AG04450 (cell line): ENCODE measurements around the gene IMP4. TPM values are rescaled to one million over a fixed set of nuclear protein-coding genes. Genes with fewer than 3 reads are reported as not detected.
A peak's percentile ranks its signal among the peaks of the same experiment; 100 is the strongest.

Source experiments
- CTCF ChIA-PET: fragments of 300-600, 350-600 bp; formaldehyde crosslinking; extraction: SDS; loops from one replicate; lab custom pipeline; 2022; ENCODE audit warnings: antibody characterized with exemption, inconsistent platforms; lab: Charles Lee
- POLR2A ChIA-PET: fragments of 350-600 bp; formaldehyde crosslinking; extraction: SDS; loops from one replicate; lab custom pipeline; 2021; ENCODE audit warnings: antibody characterized with exemption, inconsistent platforms; lab: Yijun Ruan, JAX
- DNase-seq: peaks from one replicate; pipeline ENCODE4 v3.0.0-alpha.2; 2011; ENCODE audit warnings: low read depth, low spot score
- H3K27ac ChIP-seq: one replicate; pipeline ENCODE4 v1.5.1; 2012; ENCODE audit warnings: low read depth, low read length, control low read depth
- H3K27me3 ChIP-seq: one replicate; pipeline ENCODE4 v1.6.0; 2012; ENCODE audit warnings: low read length; ENCODE audit not compliant: control insufficient read depth, insufficient read depth
- H3K4me3 ChIP-seq: 2 replicates; pipeline ENCODE4 v1.5.1; 2011; ENCODE audit warnings: mild to moderate bottlenecking, low read depth, low read length, control low read depth
- H3K9me3 ChIP-seq: 2 replicates; pipeline ENCODE4 v1.5.1; 2012; ENCODE audit warnings: low read length; ENCODE audit not compliant: control insufficient read depth, insufficient read depth
- polyA plus RNA-seq: library from polyadenylated mRNA; depleted of rRNA; stranded (reverse); fragments of >200 nt; gene quantifications from 2 replicates; pipeline ENCODE4 v1.2.3, GENCODE V29; 2011
- TF ChIP-seq, protein P1 (sequence below): IDR thresholded peaks from 2 replicates; pipeline ENCODE4 v1.5.1; 2011; ENCODE audit warnings: low read depth, low read length, control low read depth, inconsistent platforms

IMP4 gene
- polyA plus RNA-seq, 1 experiment, result 51.0 TPM

DNA sequence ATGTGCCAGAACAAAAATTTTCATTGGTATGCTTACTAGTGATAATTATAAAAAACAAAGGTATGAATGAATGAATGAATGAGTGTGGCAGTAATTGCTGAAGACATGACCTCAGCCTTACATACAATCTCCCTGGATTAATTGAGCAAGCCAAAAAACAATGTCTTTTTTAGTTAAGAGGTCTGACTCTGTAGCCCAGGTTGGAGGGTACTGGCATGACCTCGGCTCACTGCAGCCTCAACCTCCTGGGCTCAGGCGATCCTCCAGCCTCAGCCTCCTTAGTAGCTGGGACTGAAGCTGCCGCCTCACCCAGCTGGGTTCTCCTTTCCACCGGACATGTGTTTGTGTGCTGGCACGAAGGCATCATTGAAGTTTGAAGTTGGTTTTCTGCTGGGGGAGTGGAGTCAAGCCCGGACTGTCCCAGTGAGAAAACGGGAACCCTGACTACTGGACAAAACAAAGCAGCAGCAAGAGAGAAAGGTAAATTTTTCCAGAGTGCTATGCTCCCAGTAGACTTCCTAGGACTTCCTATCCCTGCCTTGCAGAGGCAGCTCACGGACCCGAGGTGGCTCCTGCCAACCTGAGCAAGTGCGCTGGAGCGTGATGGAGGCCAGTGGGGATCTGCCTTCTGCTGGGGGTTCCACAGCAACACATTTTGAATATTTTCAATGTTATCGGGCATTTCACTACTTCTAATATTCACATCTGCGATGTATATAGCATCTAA is 6.4 kb upstream of the IMP4 start:
- Histone ChIP-seq H3K9me3 (0 out of 2 replicates have a peak, but pooled peaks cover 2% of the 10 kb centered on the region), H3K27ac (peak overlapping the region; percentile 31), H3K27me3 (peaks cover 5% of the 10 kb centered on the region), H3K4me3 (no peak overlapping the region; the same call in 1 of the 2 replicates)
- POLR2A ChIA-PET, result interaction anchor here (1.0 kb wide), 2 partner anchors 8 to 37 kb away, joined by 5 read pairs; no protein-coding TSS in a partner anchor
- no peak for DNase-seq
- TF ChIP-seq, protein P1, sequence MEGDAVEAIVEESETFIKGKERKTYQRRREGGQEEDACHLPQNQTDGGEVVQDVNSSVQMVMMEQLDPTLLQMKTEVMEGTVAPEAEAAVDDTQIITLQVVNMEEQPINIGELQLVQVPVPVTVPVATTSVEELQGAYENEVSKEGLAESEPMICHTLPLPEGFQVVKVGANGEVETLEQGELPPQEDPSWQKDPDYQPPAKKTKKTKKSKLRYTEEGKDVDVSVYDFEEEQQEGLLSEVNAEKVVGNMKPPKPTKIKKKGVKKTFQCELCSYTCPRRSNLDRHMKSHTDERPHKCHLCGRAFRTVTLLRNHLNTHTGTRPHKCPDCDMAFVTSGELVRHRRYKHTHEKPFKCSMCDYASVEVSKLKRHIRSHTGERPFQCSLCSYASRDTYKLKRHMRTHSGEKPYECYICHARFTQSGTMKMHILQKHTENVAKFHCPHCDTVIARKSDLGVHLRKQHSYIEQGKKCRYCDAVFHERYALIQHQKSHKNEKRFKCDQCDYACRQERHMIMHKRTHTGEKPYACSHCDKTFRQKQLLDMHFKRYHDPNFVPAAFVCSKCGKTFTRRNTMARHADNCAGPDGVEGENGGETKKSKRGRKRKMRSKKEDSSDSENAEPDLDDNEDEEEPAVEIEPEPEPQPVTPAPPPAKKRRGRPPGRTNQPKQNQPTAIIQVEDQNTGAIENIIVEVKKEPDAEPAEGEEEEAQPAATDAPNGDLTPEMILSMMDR, result no peak
- CTCF ChIA-PET, result interaction anchor here (1.0 to 4.4 kb wide), 3 partner anchors 155 to 400 kb away, joined by 3 to 35 read pairs (median 13); partner anchors contain the start of genes MZT2B and SMPD4

GRCh38 chr2:130336877-130337734 is 5.6 kb upstream of the IMP4 start:
- TF ChIP-seq, protein P1, result no peak
- H3K4me3 ChIP-seq, result peak overlapping the region; percentile 64
- 0 out of 2 replicates have a peak, but pooled peaks cover 2% of the 10 kb centered on the region for H3K9me3 ChIP-seq
- ChIA-PET CTCF (interaction anchor here (1.0 to 2.0 kb wide), 2 partner anchors 156 to 401 kb away, joined by 3 to 13 read pairs; partner anchors contain the start of gene SMPD4), POLR2A (interaction anchor here (1.0 kb wide), 2 partner anchors 9 to 36 kb away, joined by 5 read pairs; no protein-coding TSS in a partner anchor)
- no peaks in the 10 kb centered on the region for H3K27me3 ChIP-seq
- no peak for DNase-seq
- peak overlapping the region; percentile 84 for H3K27ac ChIP-seq

DNA sequence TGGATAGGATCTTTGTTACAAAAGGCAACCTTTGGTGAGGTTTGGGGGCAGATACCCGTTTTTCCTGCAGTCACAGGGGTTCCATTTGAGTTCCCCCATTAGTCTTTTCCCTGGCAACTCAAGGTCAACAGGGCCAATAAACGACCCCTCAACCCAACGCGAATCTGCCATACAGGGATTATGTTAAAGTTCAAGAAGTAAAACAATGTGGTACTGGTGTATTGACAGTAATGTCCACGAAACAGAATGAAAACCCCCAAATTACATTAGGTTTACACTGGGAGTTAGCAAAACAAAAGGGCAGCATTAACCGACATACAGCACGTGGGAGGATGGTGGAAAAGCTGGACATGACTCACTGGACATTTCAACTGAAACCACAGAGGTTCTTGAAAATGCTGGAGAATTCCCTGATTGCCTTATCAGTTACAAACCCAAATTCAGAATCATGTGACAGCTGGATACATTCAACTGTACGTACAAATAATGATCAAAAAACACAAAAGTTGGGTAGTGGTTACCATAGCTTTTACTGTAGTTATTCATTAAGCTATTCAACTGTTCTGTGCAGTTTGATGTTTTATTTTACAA is 4.9 kb upstream of the IMP4 start:
- peak overlapping the region; percentile 64 for H3K4me3 ChIP-seq

GRCh38 chr2:130338793-130339345 is 3.8 kb upstream of the IMP4 start:
- POLR2A ChIA-PET, result no interaction called here
- Histone ChIP-seq H3K4me3 (no peak overlapping the region), H3K9me3 (peaks cover 2% of the 10 kb centered on the region; the same call in 1 of the 2 replicates), H3K27ac (peak overlapping the region; percentile 12), H3K27me3 (no peaks in the 10 kb centered on the region)
- TF ChIP-seq, protein P1, result no peak
- DNase-seq, result no peak
- CTCF ChIA-PET, result no interaction called here

More for the DNA sequence above, 4.9 kb upstream of the IMP4 start:
- Histone ChIP-seq H3K27ac (peak overlapping the region; percentile 84), H3K9me3 (0 out of 2 replicates have a peak, but pooled peaks cover 2% of the 10 kb centered on the region), H3K27me3 (no peaks in the 10 kb centered on the region)
- TF ChIP-seq, protein P1, result no peak
- ChIA-PET POLR2A (interaction anchor here (0.7 to 1.0 kb wide), 3 partner anchors 10 to 35 kb away, joined by 3 to 5 read pairs (median 5); partner anchors contain the start of gene PTPN18), CTCF (interaction anchor here (2.0 kb wide), 1 partner anchor 156 kb away, joined by 13 read pairs; the partner anchor contains the start of gene SMPD4)
- DNase-seq, result peak; percentile 73
